Measurements from ENCODE around the gene FZR1. TPM values are rescaled to one million over a fixed set of nuclear protein-coding genes. Genes with fewer than 3 reads are reported as not detected.

The FZR1 gene
- total RNA-seq, 4 donors from 2014 or later: 45.1 to 51.1 (median 47.9) TPM

- Histone ChIP-seq H3K27me3 (peaks cover 54% of the 10 kb centered on the region), H3K9me3 (no peaks in the 10 kb centered on the region), H3K27ac (no peak overlapping the region), H3K4me1 (no peaks in the 10 kb centered on the region), H3K4me3 (no peak overlapping the region), H3K36me3 (no peaks in the 10 kb centered on the region)
- TF ChIP-seq CTCF (IDR thresholded peaks at IDR 0.05) (no peak), POLR2A (IDR thresholded peaks at IDR 0.05) (no peak), EP300 (IDR thresholded peaks at IDR 0.05) (no peak), POLR2AphosphoS5 (IDR thresholded peaks at IDR 0.05) (no peak)
- WGBS: 26% methylated on average over 8 of the region's 9 CpGs
- DNase-seq (ENCODE audit: low spot score in 2 of 2): no peak
Measured at GRCh38 chr19:3479834-3480215, 26.3 kb upstream of the FZR1 start.

GRCh38 chr19:3480383-3481091 lies 25.6 kb upstream of the FZR1 start, which contains the start of gene SMIM24:
TSS of gene SMIM24 (minus strand) at chr19:3480525. CDS start at chr19:3480463, 62 bp downstream.
- Histone ChIP-seq H3K9me3 (no peaks in the 10 kb centered on the region), H3K36me3 (no peaks in the 10 kb centered on the region), H3K27ac (no peak within 1 kb of the TSS), H3K27me3 (peaks cover 59% of the 10 kb centered on the region), H3K4me3 (no peak within 1 kb of the TSS), H3K4me1 (no peaks in the 10 kb centered on the region)
- WGBS: 83% methylated on average over 9 of the region's 27 CpGs
- no peak for DNase-seq (ENCODE audit: low spot score in 2 of 2)
- TF ChIP-seq CTCF (IDR thresholded peaks at IDR 0.05) (no peak), EP300 (IDR thresholded peaks at IDR 0.05) (no peak), POLR2A (IDR thresholded peaks at IDR 0.05) (no peak), POLR2AphosphoS5 (IDR thresholded peaks at IDR 0.05) (no peak)

- Histone ChIP-seq H3K4me1 (no peaks in the 10 kb centered on the region), H3K9me3 (no peaks in the 10 kb centered on the region), H3K27ac (no peak overlapping the region), H3K4me3 (no peak overlapping the region), H3K36me3 (no peaks in the 10 kb centered on the region), H3K27me3 (peaks cover 59% of the 10 kb centered on the region)
- 75% methylated on average over 18 of the region's 38 CpGs for WGBS
- TF ChIP-seq POLR2AphosphoS5 (IDR thresholded peaks at IDR 0.05): no peak
- DNase-seq (ENCODE audit: low spot score in 2 of 2): no peak
Measured at GRCh38 chr19:3481241-3482090, 24.6 kb upstream of the FZR1 start.

- no peaks in the 10 kb centered on the region for H3K9me3 ChIP-seq
- no peak for TF ChIP-seq POLR2AphosphoS5 (IDR thresholded peaks at IDR 0.05)
- TF ChIP-seq POLR2A (IDR thresholded peaks at IDR 0.05): no peak
- TF ChIP-seq CTCF (IDR thresholded peaks at IDR 0.05): no peak
- no peak for TF ChIP-seq EP300 (IDR thresholded peaks at IDR 0.05)
- H3K4me3 ChIP-seq: no peak overlapping the region
- H3K27ac ChIP-seq: no peak overlapping the region
- H3K4me1 ChIP-seq: no peaks in the 10 kb centered on the region
- H3K27me3 ChIP-seq: peaks cover 59% of the 10 kb centered on the region
- no peaks in the 10 kb centered on the region for H3K36me3 ChIP-seq
- no peak for DNase-seq (ENCODE audit: low spot score in 2 of 2)
- WGBS: 69% methylated on average over 14 of the region's 49 CpGs
Measured at GRCh38 chr19:3482507-3483225, 23.4 kb upstream of the FZR1 start.

GRCh38 chr19:3483226-3483628 lies 22.9 kb upstream of the FZR1 start, which contains the start of gene SMIM44:
TSS of gene SMIM44 (minus strand) at chr19:3483441. CDS start at chr19:3483403, 38 bp downstream.
- no peaks in the 10 kb centered on the region for H3K36me3 ChIP-seq
- no peak for DNase-seq (ENCODE audit: low spot score in 2 of 2)
- 41% methylated on average over 11 of the region's 33 CpGs for WGBS
- no peak for TF ChIP-seq POLR2A (IDR thresholded peaks at IDR 0.05)
- no peak for TF ChIP-seq EP300 (IDR thresholded peaks at IDR 0.05)
- no peak for TF ChIP-seq POLR2AphosphoS5 (IDR thresholded peaks at IDR 0.05)
- no peak for TF ChIP-seq CTCF (IDR thresholded peaks at IDR 0.05)
- H3K4me1 ChIP-seq: no peaks in the 10 kb centered on the region
- H3K4me3 ChIP-seq: no peak within 1 kb of the TSS
- peaks cover 59% of the 10 kb centered on the region for H3K27me3 ChIP-seq
- H3K27ac ChIP-seq: no peak within 1 kb of the TSS
- H3K9me3 ChIP-seq: no peaks in the 10 kb centered on the region

All from suprapubic skin (tissue), 4 donors.